Sigmoid colon (tissue), 7 donors: Measurements from ENCODE around the gene TRIM14. TPM values are rescaled to one million over a fixed set of nuclear protein-coding genes. Genes with fewer than 3 reads are reported as not detected.
A peak's percentile ranks its signal among the peaks of the same experiment; 100 is the strongest.
"Not testable (repeated sequence)": the region's sequence is repeated elsewhere in the genome, so short reads cannot be mapped to it uniquely, and the experiment has no call there.

Experiments used
- DNase-seq: peaks from one replicate; pipeline ENCODE4 v3.0.0-alpha.2; 2019
- H3K27ac ChIP-seq, 4 donors: fragments of 200-600 bp; sonication (generic); one replicate each; pipeline ENCODE4 v1.5.1; 2016 to 2019; ENCODE audit warnings: mild to moderate bottlenecking in 1 of 4
- H3K27me3 ChIP-seq, 3 donors: fragments of 200-600 bp; sonication (generic); one replicate each; pipeline ENCODE4 v1.5.1; 2019; ENCODE audit warnings: mild to moderate bottlenecking in 1 of 3
- H3K36me3 ChIP-seq, 4 donors: fragments of 200-600 bp; sonication (generic); one replicate each; pipeline ENCODE4 v1.5.1; 2016 to 2019
- H3K4me1 ChIP-seq, 4 donors: fragments of 200-600 bp; sonication (generic); one replicate each; pipeline ENCODE4 v1.5.1; 2017 to 2019
- H3K4me3 ChIP-seq, 4 donors: fragments of 200-600 bp; sonication (generic); one replicate each; pipeline ENCODE4 v1.5.1; 2017 to 2019; ENCODE audit warnings: mild to moderate bottlenecking in 2 of 4, moderate library complexity in 1 of 4
- H3K9me3 ChIP-seq, 4 donors: fragments of 200-600 bp in 3 of 4; sonication (generic) in 3 of 4; one replicate each; pipeline versions ENCODE4 v1.5.1 to v1.6.1; 2013 to 2019
- CTCF ChIP-seq, 4 experiments: fragments of 450-650 bp in 3 of 4; fragments of 200-600 bp in 1 of 4; IDR thresholded peaks; one replicate each; pipeline ENCODE4 v1.5.1; 2016 to 2019; ENCODE audit warnings: antibody characterized with exemption in 4 of 4, mild to moderate bottlenecking in 3 of 4, moderate library complexity in 2 of 4
- EP300 ChIP-seq, 4 donors: sonication (generic); formaldehyde crosslinking; IDR thresholded peaks; one replicate each; pipeline ENCODE4 v1.6.1; 2017; ENCODE audit warnings: antibody characterized with exemption in 4 of 4
- POLR2A ChIP-seq, 2 donors: fragments of 450-650 bp; IDR thresholded peaks; one replicate each; pipeline ENCODE4 v1.6.1; 2016; ENCODE audit warnings: antibody characterized with exemption in 2 of 2, mild to moderate bottlenecking in 2 of 2, moderate library complexity in 2 of 2
- POLR2AphosphoS5 ChIP-seq, 4 donors: sonication (generic); formaldehyde crosslinking; IDR thresholded peaks; one replicate each; pipeline ENCODE4 v1.6.1; 2017; ENCODE audit warnings: antibody characterized with exemption in 4 of 4
- WGBS, 2 donors: extraction: QIAGEN DNeasy Blood & Tissue Kit; methylation state at CpG; one replicate each; pipeline ENCODE4 v1.1.7; 2013; 5-methylcytosine and 5-hydroxymethylcytosine counted together
- intact Hi-C: fragments of 100-400 bp; cut with DNase I; formaldehyde crosslinking; loops from one replicate; pipeline ENCODE4 v1.15.1; 2023
- polyA plus RNA-seq, 3 donors: library from polyadenylated mRNA; stranded (reverse); fragments of 200-250 nt; gene quantifications; one replicate each; pipeline ENCODE4 v1.2.3, GENCODE V29; 2013
- total RNA-seq, 4 donors: library from RNA; depleted of rRNA; stranded (reverse); fragments of >200 nt; gene quantifications; one replicate each; pipeline ENCODE4 v1.1.0, GENCODE V29; 2016
- donor health status: healthy with polysubstance abuse.
- donor health status: Bipolar disorder and iron deficiency.
- donor health status: healthy.

Gene TRIM14
- total and polyA plus RNA-seq, 7 donors: 7.2 to 40.1 (median 13.2) TPM

- DNase-seq: peak; percentile 51
- Histone ChIP-seq H3K9me3 (no peaks in the 10 kb centered on the region), H3K27me3 (no peaks in the 10 kb centered on the region), H3K27ac (no peak overlapping the region), H3K36me3 (no peaks in the 10 kb centered on the region), H3K4me3 (no peak overlapping the region), H3K4me1 (no peaks in the 10 kb centered on the region)
- WGBS, 2 donors: 93 to 94% methylated on average over 13 of the region's 13 CpGs
- intact Hi-C loops: no loop called here
- TF ChIP-seq EP300 (IDR thresholded peaks at IDR 0.05): no peak
These were observed 11.7 kb upstream of the TRIM14 start for GRCh38 chr9:98130576-98131228.

GRCh38 chr9:98130060-98130459 lies 11.0 kb upstream of the TRIM14 start:
- H3K9me3 ChIP-seq, H3K36me3 ChIP-seq, H3K27ac ChIP-seq, H3K27me3 ChIP-seq, H3K4me1 ChIP-seq, intact Hi-C loops, H3K4me3 ChIP-seq: not testable (repeated sequence)
- WGBS, 2 donors: 94 to 96% methylated on average over 4 of the region's 4 CpGs
- DNase-seq: peak; percentile 41

GRCh38 chr9:98129451-98129881 lies 10.4 kb upstream of the TRIM14 start:
- Histone ChIP-seq H3K27ac (no peak overlapping the region), H3K4me1 (no peaks in the 10 kb centered on the region), H3K9me3 (no peaks in the 10 kb centered on the region), H3K4me3 (no peak overlapping the region), H3K27me3 (no peaks in the 10 kb centered on the region), H3K36me3 (no peaks in the 10 kb centered on the region)
- intact Hi-C loops: no loop called here
- 89 to 94% methylated on average over 10 of the region's 10 CpGs for WGBS, 2 donors
- DNase-seq: peak; percentile 60
- TF ChIP-seq POLR2AphosphoS5 (IDR thresholded peaks at IDR 0.05) (no peak), EP300 (IDR thresholded peaks at IDR 0.05) (no peak)

- peak; percentile 43 for DNase-seq
- TF ChIP-seq POLR2A (IDR thresholded peaks at IDR 0.05) (no peak), CTCF (IDR thresholded peaks at IDR 0.05) (no peak), EP300 (IDR thresholded peaks at IDR 0.05) (no peak), POLR2AphosphoS5 (IDR thresholded peaks at IDR 0.05) (no peak)
- no peaks in the 10 kb centered on the region for H3K9me3 ChIP-seq
- H3K4me1 ChIP-seq: no peaks in the 10 kb centered on the region
- H3K27ac ChIP-seq: no peak overlapping the region
- intact Hi-C loops: no loop called here
- no peaks in the 10 kb centered on the region for H3K36me3 ChIP-seq
- WGBS, 2 donors: 96 to 97% methylated on average over 16 of the region's 16 CpGs
- no peaks in the 10 kb centered on the region for H3K27me3 ChIP-seq
- no peak overlapping the region for H3K4me3 ChIP-seq
These were observed 9.3 kb upstream of the TRIM14 start for GRCh38 chr9:98128316-98128715.

- no peak overlapping the region for H3K4me3 ChIP-seq
- no peaks in the 10 kb centered on the region for H3K36me3 ChIP-seq
- TF ChIP-seq POLR2A (IDR thresholded peaks at IDR 0.05): no peak
- TF ChIP-seq POLR2AphosphoS5 (IDR thresholded peaks at IDR 0.05): no peak
- TF ChIP-seq EP300 (IDR thresholded peaks at IDR 0.05): no peak
- no peak for TF ChIP-seq CTCF (IDR thresholded peaks at IDR 0.05)
- H3K27ac ChIP-seq: no peak overlapping the region
- no peaks in the 10 kb centered on the region for H3K27me3 ChIP-seq
- peak; percentile 48 for DNase-seq
- H3K9me3 ChIP-seq: no peaks in the 10 kb centered on the region
- 97 to 98% methylated on average over 8 of the region's 8 CpGs for WGBS, 2 donors
- no peaks in the 10 kb centered on the region for H3K4me1 ChIP-seq
- intact Hi-C loops: no loop called here
These were observed 8.2 kb upstream of the TRIM14 start for GRCh38 chr9:98127226-98127625.

GRCh38 chr9:98124637-98125426 lies 5.8 kb upstream of the TRIM14 start:
- intact Hi-C loops: no loop called here
- no peak for TF ChIP-seq EP300 (IDR thresholded peaks at IDR 0.05)
- no peak for TF ChIP-seq POLR2AphosphoS5 (IDR thresholded peaks at IDR 0.05)
- TF ChIP-seq CTCF (IDR thresholded peaks at IDR 0.05): no peak
- TF ChIP-seq POLR2A (IDR thresholded peaks at IDR 0.05): no peak
- H3K27me3 ChIP-seq: no peaks in the 10 kb centered on the region
- no peak overlapping the region for H3K27ac ChIP-seq
- DNase-seq: no peak
- no peaks in the 10 kb centered on the region for H3K4me1 ChIP-seq
- no peaks in the 10 kb centered on the region for H3K36me3 ChIP-seq
- no peak overlapping the region for H3K4me3 ChIP-seq
- WGBS, 2 donors: 95 to 96% methylated on average over 15 of the region's 15 CpGs
- H3K9me3 ChIP-seq: no peaks in the 10 kb centered on the region

- H3K4me1 ChIP-seq, H3K27me3 ChIP-seq, H3K27ac ChIP-seq, H3K36me3 ChIP-seq, H3K4me3 ChIP-seq, H3K9me3 ChIP-seq, DNase-seq, intact Hi-C loops: not testable (repeated sequence)
- WGBS, 2 donors: 95 to 96% methylated on average over 13 of the region's 13 CpGs
These were observed 5.1 kb upstream of the TRIM14 start for GRCh38 chr9:98124091-98124490.
